Kidney (tissue), 14 donors: Measurements from ENCODE around the gene DOC2B. TPM values are rescaled to one million over a fixed set of nuclear protein-coding genes. Genes with fewer than 3 reads are reported as not detected.
A peak's percentile ranks its signal among the peaks of the same experiment; 100 is the strongest.

Experiments
- DNase-seq, 5 donors: peaks; one replicate each; pipeline ENCODE4 v3.0.0-alpha.2; 2013 to 2020
- FAIRE-seq: peaks from 2 replicates; lab custom pipeline; 2012; peaks lifted over from hg19 to GRCh38; lab: Jason Lieb, UNC
- H3K27ac ChIP-seq, 2 donors: one replicate each; pipeline ENCODE4 v1.7.0; 2013; ENCODE audit warnings: low read depth in 2 of 2, low read length in 2 of 2, inconsistent platforms in 1 of 2
- H3K27me3 ChIP-seq: one replicate; pipeline ENCODE4 v1.7.1; 2013; ENCODE audit warnings: low read length, inconsistent platforms; ENCODE audit not compliant: control insufficient read depth, insufficient read depth
- H3K36me3 ChIP-seq, 3 donors: one replicate each; pipeline versions ENCODE4 v1.7.0 to v1.7.1; 2013; ENCODE audit warnings: low read length in 3 of 3, control low read depth in 1 of 3, inconsistent platforms in 1 of 3; ENCODE audit not compliant: insufficient read depth in 3 of 3, control insufficient read depth in 2 of 3
- H3K4me1 ChIP-seq, 3 donors: one replicate each; pipeline versions ENCODE4 v1.7.0 to v1.7.1; 2013; ENCODE audit warnings: low read length in 3 of 3, inconsistent platforms in 1 of 3, low read depth in 1 of 3; ENCODE audit not compliant: control insufficient read depth in 2 of 3, insufficient read depth in 2 of 3
- H3K4me3 ChIP-seq, 3 donors: one replicate each; pipeline versions ENCODE4 v1.7.0 to v1.8.1; 2013; ENCODE audit warnings: low read length in 3 of 3, control low read depth in 1 of 3, inconsistent platforms in 1 of 3
- H3K9ac ChIP-seq, 3 donors: one replicate each; pipeline versions ENCODE4 v1.7.0 to v1.7.1; 2013; ENCODE audit warnings: low read length in 3 of 3, control low read depth in 1 of 3, inconsistent platforms in 1 of 3
- H3K9me3 ChIP-seq, 3 donors: one replicate each; pipeline versions ENCODE4 v1.7.0 to v1.7.1; 2013; ENCODE audit warnings: low read length in 3 of 3, control low read depth in 1 of 3, inconsistent platforms in 1 of 3; ENCODE audit not compliant: control insufficient read depth in 2 of 3, insufficient read depth in 1 of 3
- CTCF ChIP-seq: IDR thresholded peaks from 3 replicates; pipeline ENCODE4 v1.5.1; 2012; ENCODE audit warnings: mild to moderate bottlenecking, moderate library complexity, borderline replicate concordance; ENCODE audit not compliant: insufficient read depth; ENCODE audit errors: extremely low read depth
- intact Hi-C: fragments of 100-400 bp; cut with DNase I; formaldehyde crosslinking; loops from one replicate; pipeline ENCODE4 v1.11.1; 2022
- polyA plus RNA-seq: library from polyadenylated mRNA; stranded (reverse); fragments of 350-450 nt; fragmentation: Illumina TruSeq; extraction: RNeasy Lipid Tissue Mini Kit (QIAGEN cat#74804); gene quantifications from one replicate; pipeline ENCODE4 v1.2.3, GENCODE V29; 2014; ENCODE audit warnings: low read depth, low replicate concordance; ENCODE audit not compliant: insufficient read depth
- total RNA-seq: library from RNA; stranded (reverse); fragmentation: NEBNext Ultra II Directional; extraction: Animal tissue kit (Norgen Biotek cat#: 25700); gene quantifications from one replicate; pipeline ENCODE4 v1.2.1, GENCODE V29; 2021
- donor health status: control.
- donor health status: control.
- donor health status: control.
- donor health status: control.
- donor health status: control.
- donor health status: DM: yes; HTN: yes; CAD: no.
- donor health status: Normal renal cell carcinoma (clear cell type).

The DOC2B gene
- total and polyA plus RNA-seq, 2 donors from 2014 or later: 4.2 to 21.6 TPM

GRCh38 chr17:222172-222571 is 40.7 kb upstream of the DOC2B start:
- Histone ChIP-seq H3K27ac (no peak overlapping the region), H3K36me3 (no peaks in the 10 kb centered on the region), H3K4me1 (no peaks in the 10 kb centered on the region), H3K9ac (no peak overlapping the region), H3K9me3 (no peaks in the 10 kb centered on the region), H3K4me3 (no peak overlapping the region), H3K27me3 (no peaks in the 10 kb centered on the region)
- DNase-seq (peak in 1 of 5 donors; percentile 32), FAIRE-seq (no peak)
- no peak for TF ChIP-seq CTCF
- intact Hi-C loops: no loop called here

DNA sequence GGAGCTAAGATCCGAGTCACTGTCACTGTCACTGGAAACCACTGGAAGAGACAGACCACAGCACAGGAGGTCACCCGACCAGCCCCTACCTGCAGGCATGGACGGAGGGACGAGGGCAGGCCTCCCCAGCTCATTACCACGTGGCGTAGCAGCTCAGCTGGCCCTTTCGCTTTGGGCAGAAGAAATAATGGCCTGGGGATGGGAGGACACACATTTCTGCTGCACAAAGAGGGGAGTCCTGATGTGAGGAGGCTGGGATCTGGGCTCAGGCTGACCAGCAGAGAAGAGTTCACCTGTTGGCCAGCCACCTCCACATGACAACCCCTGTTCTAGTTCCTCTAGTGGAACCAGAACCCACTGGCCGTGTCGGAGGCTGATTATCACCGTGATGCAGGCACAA is 38.2 kb upstream of the DOC2B start:
- H3K9me3 ChIP-seq: no peaks in the 10 kb centered on the region
- no peaks in the 10 kb centered on the region for H3K36me3 ChIP-seq
- no peaks in the 10 kb centered on the region for H3K4me1 ChIP-seq
- no peak overlapping the region for H3K27ac ChIP-seq
- FAIRE-seq (no peak), DNase-seq (peak in 1 of 5 donors; percentile 48)
- intact Hi-C loops: no loop called here
- no peak overlapping the region for H3K4me3 ChIP-seq
- no peaks in the 10 kb centered on the region for H3K27me3 ChIP-seq
- H3K9ac ChIP-seq: no peak overlapping the region
- TF ChIP-seq CTCF: no peak

DNA sequence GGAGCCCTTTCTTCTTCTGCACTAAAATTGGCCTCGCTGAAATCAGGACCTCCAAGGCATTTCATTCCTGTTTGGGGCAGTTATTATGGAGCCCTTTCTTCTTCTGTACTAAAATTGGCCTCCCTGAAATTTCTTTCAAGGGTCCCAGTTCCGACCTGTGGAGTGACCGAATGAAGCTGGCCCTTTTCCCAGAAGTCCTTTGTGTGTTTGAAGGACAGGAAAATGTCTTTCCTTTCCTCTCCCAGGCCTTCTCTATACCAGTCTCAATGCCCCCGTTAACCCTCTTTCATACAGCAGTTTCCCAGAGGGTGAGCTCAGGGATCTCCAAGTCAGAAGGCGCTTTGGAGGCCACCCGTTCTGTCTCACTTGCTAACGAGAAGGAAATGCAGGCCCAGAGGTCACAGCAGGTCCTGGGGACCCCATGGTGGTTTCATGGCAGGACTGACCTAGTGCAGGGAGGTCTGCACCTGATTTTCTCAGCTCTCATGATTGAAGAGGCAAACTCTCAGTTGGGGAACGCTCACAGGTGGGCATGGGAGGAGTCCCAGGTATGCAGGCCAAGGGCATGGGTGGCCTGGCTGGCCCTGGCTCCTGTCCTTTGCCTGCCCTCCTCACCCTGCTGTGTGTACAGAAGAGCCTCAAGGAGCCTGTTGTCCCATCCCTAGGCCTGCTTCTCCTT is 37.1 kb upstream of the DOC2B start:
- Histone ChIP-seq H3K4me3 (no peak overlapping the region), H3K9me3 (no peaks in the 10 kb centered on the region), H3K27ac (no peak overlapping the region), H3K4me1 (no peaks in the 10 kb centered on the region), H3K9ac (no peak overlapping the region), H3K36me3 (no peaks in the 10 kb centered on the region), H3K27me3 (no peaks in the 10 kb centered on the region)
- TF ChIP-seq CTCF: no peak
- DNase-seq (peak in 1 of 5 donors; percentile 26), FAIRE-seq (no peak)
- intact Hi-C loops: no loop called here
